Natural killer cell treated with Interleukin-12 subunit alpha and Interleukin-12 subunit beta and Interleukin-15 and Interleukin-18, amount 100 ng/mL, for 72 hours (primary cell): ENCODE results near the gene PACRG. TPM values are rescaled to one million over a fixed set of nuclear protein-coding genes. Genes with fewer than 3 reads are reported as not detected.
"Not testable (repeated sequence)": the region's sequence is repeated elsewhere in the genome, so short reads cannot be mapped to it uniquely, and the experiment has no call there.

Source experiments
- ATAC-seq, 2 donors: fragments of 150-1000 bp; cut with Tn5 transposase in 1 of 2; sonication (Bioruptor Pico), chemical (Tn5 transposase) in 1 of 2; 2 replicates each; pipeline ENCODE4 v1.10.0; 2021
- DNase-seq: peaks from one replicate; pipeline ENCODE4 v3.0.0; 2022; ENCODE audit warnings: low spot score
- H3K27ac Mint-ChIP-seq, 2 donors: 1 replicate in 1 of 2; 2 replicates in 1 of 2; pipeline ENCODE4 v1.8.0; 2022; ENCODE audit warnings: mixed read lengths in 2 of 2, mild to moderate bottlenecking in 1 of 2, moderate library complexity in 1 of 2
- H3K27me3 Mint-ChIP-seq, 2 donors: 1 replicate in 1 of 2; 2 replicates in 1 of 2; pipeline ENCODE4 v1.8.0; 2022; ENCODE audit warnings: mixed read lengths in 2 of 2
- H3K36me3 Mint-ChIP-seq: one replicate; pipeline ENCODE4 v1.8.0; 2022; ENCODE audit warnings: mixed read lengths
- H3K4me1 Mint-ChIP-seq, 2 donors: 1 replicate in 1 of 2; 2 replicates in 1 of 2; pipeline ENCODE4 v1.8.0; 2022; ENCODE audit warnings: low read depth in 2 of 2, mixed read lengths in 2 of 2, mild to moderate bottlenecking in 1 of 2
- H3K4me3 Mint-ChIP-seq: one replicate; pipeline ENCODE4 v1.8.0; 2022; ENCODE audit warnings: mixed read lengths
- H3K9me3 Mint-ChIP-seq: 2 replicates; pipeline ENCODE4 v1.8.0; 2022; ENCODE audit warnings: mixed read lengths
- total RNA-seq, 2 donors: library from RNA; stranded (reverse); gene quantifications; one replicate each; pipeline ENCODE4 v1.2.3, GENCODE V29; 2022

The PACRG gene
- total RNA-seq, 2 donors from 2014 or later: not detected

DNA sequence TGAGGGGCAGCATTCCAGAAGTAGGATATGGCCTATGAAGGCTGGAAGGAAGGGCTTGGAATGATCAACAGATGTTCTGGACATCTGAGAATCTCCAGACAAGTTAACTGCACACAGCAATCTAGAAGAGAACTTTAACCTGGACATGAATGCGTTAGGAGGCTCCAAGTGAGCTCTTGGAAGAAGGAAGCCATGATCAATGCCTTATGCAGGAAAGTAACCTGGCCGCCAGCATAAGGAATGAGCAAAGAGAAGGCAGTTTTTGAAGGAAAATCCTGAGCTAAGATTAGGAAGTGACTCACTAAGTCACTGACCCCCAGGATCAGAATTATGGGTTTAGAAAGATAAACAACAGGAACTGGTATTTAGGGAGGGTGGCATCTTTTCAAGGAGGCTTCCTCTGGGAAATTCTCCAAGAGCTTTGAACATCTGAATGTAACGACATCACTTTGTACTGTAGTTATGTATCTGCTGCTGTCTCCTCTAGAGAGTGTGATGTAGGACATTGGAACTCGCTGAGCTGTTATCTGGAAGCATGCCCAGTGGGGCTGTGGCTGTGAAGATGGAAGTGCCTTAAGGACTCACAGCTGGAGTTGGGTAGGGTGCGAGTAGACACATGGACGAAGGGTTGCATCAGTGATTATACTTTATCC, 236.8 kb downstream of the PACRG start:
- Mint-ChIP-seq H3K27ac (no peak overlapping the region), H3K9me3 (peaks cover 21% of the 10 kb centered on the region), H3K27me3 (no peaks in the 10 kb centered on the region), H3K36me3 (no peaks in the 10 kb centered on the region), H3K4me1 (no peaks in the 10 kb centered on the region), H3K4me3 (no peak overlapping the region)
- ATAC-seq (no peak), DNase-seq (no peak)

DNA sequence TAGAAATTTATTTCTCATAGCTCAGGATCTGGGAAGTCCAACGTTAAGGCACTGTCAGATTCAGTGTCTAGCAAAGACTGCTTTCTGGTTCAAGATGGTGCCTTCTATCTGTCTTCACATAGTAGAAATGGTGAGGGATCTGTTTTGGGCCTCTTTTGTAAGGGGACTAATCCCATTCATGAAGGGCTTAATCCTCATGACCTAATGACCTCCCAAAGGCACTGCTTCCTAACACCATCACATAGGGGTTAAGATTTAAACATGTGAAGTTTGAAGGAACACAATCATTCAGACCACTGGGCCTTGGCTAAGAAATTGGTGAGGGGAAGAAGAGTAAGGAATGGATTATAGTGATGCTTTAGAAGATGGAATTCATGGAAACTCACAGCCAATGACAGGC, 237.6 kb downstream of the PACRG start:
- DNase-seq: no peak
- no peaks in the 10 kb centered on the region for H3K36me3 Mint-ChIP-seq
- H3K9me3 Mint-ChIP-seq: peaks cover 24% of the 10 kb centered on the region
- no peak overlapping the region for H3K27ac Mint-ChIP-seq
- no peaks in the 10 kb centered on the region for H3K27me3 Mint-ChIP-seq
- no peak overlapping the region for H3K4me3 Mint-ChIP-seq
- ATAC-seq: no peak
- H3K4me1 Mint-ChIP-seq: no peaks in the 10 kb centered on the region

DNA sequence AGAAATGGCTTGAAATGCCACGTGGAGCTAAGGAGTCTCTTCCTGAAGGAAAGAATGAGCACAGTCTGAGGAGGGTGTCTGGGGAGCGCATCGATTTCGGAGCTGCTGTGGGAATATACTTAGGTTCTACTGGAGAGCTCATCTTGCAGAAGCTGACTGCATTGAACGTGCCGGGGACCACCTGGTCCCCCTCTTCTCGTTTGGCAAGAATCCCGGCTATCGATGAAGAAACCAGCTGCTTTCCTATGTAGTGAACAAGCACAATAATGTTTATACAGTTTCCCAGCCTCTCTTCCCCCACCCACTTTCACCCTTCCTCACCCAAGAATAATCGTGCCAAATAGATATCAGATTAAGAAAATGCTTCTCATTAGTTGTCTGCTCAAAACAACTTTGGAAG, 242.5 kb downstream of the PACRG start:
- Mint-ChIP-seq H3K9me3 (peaks cover 27% of the 10 kb centered on the region), H3K4me3 (no peak overlapping the region), H3K27ac (no peak overlapping the region), H3K36me3 (no peaks in the 10 kb centered on the region), H3K4me1 (no peaks in the 10 kb centered on the region), H3K27me3 (no peaks in the 10 kb centered on the region)
- no peak for DNase-seq
- ATAC-seq: no peak

DNA sequence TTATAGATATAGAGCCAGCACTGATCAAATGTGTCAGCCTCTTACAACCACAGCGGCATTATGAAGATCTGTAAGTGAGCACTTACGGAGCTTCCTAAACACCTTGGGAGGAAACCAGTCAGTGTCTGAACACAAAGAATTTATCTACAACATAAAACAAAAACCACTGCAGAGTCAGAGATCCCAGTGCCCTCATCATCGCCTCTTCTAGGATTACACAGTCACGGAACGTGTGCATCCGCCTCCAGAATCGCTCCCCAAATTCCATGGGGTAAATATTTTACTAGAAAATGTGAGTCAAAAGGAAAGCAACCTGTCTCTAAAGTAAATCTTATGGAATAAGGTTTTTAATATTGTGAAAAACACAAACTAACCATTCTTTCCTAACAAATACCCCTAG, 243.6 kb downstream of the PACRG start:
- Mint-ChIP-seq H3K36me3 (no peaks in the 10 kb centered on the region), H3K4me3 (no peak overlapping the region), H3K9me3 (peaks cover 27% of the 10 kb centered on the region), H3K4me1 (no peaks in the 10 kb centered on the region), H3K27ac (no peak overlapping the region), H3K27me3 (no peaks in the 10 kb centered on the region)
- DNase-seq (no peak), ATAC-seq (no peak)

DNA sequence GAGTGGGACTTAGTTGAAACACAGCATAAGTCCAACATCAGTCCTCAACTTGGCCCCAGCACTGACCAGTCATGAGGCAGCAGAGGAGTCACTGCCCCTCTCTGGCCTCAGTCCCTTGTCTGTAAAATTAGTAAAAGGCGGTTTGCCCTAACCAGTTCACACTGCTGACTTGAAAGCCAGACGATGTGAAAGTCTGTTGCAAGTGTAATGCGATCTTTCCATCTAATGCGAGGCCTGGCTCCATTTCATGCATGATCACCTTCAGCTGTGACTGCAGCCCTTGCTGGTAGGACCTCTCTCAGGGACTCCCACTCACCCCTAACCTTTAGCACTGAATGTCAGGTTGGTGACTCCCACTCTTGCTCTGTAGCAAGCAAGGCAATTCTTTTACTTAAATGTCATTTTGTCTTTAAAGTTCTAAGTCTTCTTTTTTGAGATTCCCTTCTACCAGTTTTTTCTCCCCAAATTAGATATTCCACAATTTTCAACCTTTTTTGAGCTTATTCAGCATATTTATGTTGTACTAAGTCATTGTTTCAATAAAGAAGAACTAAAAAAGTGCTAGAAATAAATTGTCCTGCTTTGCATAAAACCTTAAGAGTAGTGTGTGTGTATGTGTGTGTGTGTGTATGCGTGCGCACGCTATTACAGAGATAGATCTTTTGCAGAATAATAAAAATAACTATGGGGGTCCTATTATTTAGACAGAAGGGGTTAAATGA, 245.5 kb downstream of the PACRG start:
- Mint-ChIP-seq H3K36me3 (no peaks in the 10 kb centered on the region), H3K4me3 (no peak overlapping the region), H3K27me3 (no peaks in the 10 kb centered on the region), H3K27ac (no peak overlapping the region), H3K9me3 (peaks cover 27% of the 10 kb centered on the region), H3K4me1 (no peaks in the 10 kb centered on the region)
- no peak for DNase-seq
- ATAC-seq: no peak

DNA sequence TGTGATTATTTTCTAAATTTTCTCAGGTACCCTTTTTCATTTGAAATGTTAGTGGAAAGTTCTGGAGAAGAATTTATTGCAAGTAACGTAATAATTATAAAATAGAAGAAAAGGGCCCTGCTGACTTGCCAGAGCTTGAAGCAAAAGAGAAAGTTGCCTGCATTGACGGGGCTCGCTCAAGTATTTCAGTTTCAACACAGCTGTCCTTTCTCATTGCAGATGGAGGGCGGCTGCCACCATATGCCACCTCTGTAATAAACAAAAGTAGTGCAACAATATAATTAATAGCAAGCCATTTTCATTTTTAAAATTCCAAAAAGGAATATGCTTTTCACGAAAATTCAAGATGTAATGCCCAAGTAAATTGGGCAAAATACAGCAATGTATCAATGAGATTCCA, 246.2 kb downstream of the PACRG start:
- H3K36me3 Mint-ChIP-seq: no peaks in the 10 kb centered on the region
- H3K4me1 Mint-ChIP-seq: no peaks in the 10 kb centered on the region
- ATAC-seq: no peak
- no peak overlapping the region for H3K27ac Mint-ChIP-seq
- no peaks in the 10 kb centered on the region for H3K27me3 Mint-ChIP-seq
- H3K9me3 Mint-ChIP-seq: peaks cover 28% of the 10 kb centered on the region
- H3K4me3 Mint-ChIP-seq: no peak overlapping the region
- no peak for DNase-seq

DNA sequence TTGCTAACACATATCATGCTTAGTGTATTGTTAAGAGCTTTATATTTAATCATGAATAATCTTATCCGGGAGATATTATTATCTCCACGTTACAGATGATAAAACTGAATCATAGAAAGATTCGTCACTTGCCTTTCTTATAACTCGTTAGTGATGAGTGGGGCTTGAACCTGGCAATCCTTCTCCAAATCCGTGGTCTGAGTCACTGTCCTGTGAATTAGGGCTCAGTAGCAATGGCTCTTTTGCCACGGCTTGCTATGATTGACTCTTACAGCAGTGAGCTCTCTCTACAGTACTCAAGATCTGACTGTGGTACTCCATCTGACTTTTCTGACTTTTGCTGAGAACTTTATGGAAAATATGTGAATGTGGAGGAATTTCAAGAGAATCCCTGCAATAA, 246.9 kb downstream of the PACRG start:
- no peak overlapping the region for H3K27ac Mint-ChIP-seq
- no peaks in the 10 kb centered on the region for H3K27me3 Mint-ChIP-seq

DNA sequence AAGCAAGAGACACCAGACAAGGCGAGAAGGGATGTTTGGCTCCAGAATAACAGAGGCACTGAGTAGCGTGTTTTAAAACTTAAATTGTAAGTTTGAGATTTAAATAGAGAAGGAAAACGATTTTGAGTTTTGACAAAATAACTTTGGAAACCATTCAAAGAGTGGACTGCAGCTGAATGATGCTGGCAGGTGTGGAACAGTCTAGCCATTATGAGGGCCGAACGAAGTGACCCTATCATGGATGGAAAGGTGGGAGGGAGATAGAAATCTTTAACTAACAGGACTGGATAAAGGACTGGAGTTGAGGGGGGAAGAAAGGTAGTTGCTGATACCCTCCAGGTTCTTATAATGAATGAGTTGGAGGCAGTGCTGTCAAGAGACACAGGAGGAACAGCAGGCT, 248.4 kb downstream of the PACRG start:
- Mint-ChIP-seq H3K27me3 (no peaks in the 10 kb centered on the region), H3K36me3 (no peaks in the 10 kb centered on the region), H3K9me3 (peaks cover 20% of the 10 kb centered on the region), H3K4me3 (no peak overlapping the region), H3K27ac (no peak overlapping the region), H3K4me1 (no peaks in the 10 kb centered on the region)
- DNase-seq (no peak), ATAC-seq (no peak)

More for the DNA sequence above, 246.9 kb downstream of the PACRG start:
- Mint-ChIP-seq H3K9me3 (peaks cover 25% of the 10 kb centered on the region), H3K36me3 (no peaks in the 10 kb centered on the region), H3K4me1 (no peaks in the 10 kb centered on the region), H3K4me3 (no peak overlapping the region)
- DNase-seq: no peak
- ATAC-seq: no peak

DNA sequence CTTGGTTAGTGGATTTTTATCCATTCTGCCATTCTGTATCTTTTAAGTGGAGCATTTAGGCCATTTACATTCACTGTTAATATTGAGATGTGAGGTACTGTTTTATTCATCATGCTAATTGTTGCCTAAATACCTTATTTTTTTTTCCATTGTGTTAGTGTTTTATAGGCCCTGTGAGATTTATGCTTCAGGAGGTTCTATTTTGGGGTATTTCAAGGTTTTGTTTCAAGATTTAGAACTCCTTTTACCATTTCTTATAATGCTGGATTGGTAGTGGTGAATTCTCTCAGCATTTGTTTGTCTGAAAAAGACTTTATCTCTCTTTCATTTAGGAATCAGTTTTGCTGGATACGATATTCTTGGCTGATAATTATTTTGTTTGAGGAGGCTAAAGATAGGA, 255.5 kb downstream of the PACRG start:
- not testable (repeated sequence) for H3K27ac Mint-ChIP-seq, H3K4me1 Mint-ChIP-seq, H3K27me3 Mint-ChIP-seq, H3K4me3 Mint-ChIP-seq, H3K36me3 Mint-ChIP-seq, ATAC-seq, DNase-seq
- H3K9me3 Mint-ChIP-seq: peaks cover 32% of the 10 kb centered on the region

DNA sequence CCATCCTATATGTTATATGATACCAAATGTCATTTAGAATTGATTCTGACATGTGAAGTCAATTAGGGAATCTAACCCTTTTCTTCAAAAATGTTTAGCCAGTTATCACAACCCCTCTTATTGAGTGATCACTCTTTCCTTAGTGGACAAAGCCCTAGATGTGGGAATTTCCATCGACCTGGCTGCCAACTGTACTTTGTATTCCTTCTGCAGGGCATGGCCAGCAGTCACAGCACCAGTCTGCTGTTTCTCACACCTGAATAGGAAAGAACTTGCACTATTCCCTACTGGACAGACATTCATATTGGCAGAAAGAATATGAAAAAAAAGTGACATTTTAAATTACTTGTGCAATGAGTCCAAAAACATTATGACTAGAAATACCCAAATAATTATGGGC, 271.0 kb downstream of the PACRG start:
- Mint-ChIP-seq H3K9me3 (peaks cover 7% of the 10 kb centered on the region), H3K27me3 (no peaks in the 10 kb centered on the region), H3K36me3 (no peaks in the 10 kb centered on the region), H3K4me3 (no peak overlapping the region), H3K4me1 (no peaks in the 10 kb centered on the region), H3K27ac (no peak overlapping the region)
- ATAC-seq (no peak), DNase-seq (no peak)

DNA sequence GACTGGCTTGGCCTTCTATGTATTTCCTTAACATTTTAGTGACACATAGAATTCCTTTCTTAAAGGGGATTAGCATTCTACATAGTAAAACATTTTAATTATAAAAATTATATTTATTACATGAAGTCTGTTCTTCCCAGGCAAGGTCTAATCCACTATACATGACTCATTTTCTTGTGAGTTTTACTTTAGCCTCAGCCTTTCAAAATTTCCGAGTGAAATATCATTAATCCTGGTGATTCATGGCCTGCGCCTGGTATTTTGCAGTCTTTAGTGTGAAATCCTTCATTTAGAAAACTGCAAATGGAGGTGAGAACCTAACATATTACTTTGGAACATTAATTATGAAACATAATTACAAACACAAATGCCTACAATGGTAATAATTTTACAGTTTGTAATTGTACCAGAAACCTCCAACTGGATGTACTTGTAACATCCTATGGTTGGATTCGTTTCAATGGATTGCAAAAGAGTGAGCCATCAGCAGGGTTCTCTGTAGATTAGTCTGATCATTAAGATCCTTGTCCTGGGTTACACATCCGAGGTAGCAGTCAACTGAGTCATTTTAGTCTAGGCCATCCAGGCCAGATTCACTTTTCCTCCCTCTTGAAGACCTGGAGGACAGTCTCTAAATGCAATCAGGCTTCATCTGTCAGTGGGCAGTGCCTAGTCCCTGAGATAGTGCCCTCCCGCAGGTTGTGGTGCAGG, 272.0 kb downstream of the PACRG start:
- Mint-ChIP-seq H3K27me3 (no peaks in the 10 kb centered on the region), H3K9me3 (peaks cover 11% of the 10 kb centered on the region), H3K4me1 (no peaks in the 10 kb centered on the region), H3K36me3 (no peaks in the 10 kb centered on the region), H3K4me3 (no peak overlapping the region), H3K27ac (no peak overlapping the region)
- DNase-seq: no peak
- ATAC-seq: no peak

DNA sequence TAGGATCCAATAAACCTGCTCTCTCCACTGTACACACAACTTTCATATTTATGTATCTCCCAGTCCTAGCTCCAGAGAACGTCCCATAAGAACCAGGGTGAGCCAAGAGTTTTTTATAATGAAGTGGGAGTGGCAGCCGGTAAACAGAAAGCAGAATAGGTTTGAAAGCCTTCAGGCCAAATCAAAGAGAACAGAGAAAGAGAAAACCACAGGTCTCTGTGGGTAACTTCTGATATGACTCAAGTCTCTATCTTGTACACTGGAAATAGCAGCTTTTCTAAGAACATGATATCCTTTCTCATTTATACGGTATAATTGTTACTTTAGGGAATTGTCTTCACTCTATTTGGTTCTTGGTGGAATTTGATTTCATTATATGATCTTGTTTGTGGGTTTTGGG, 273.6 kb downstream of the PACRG start:
- Mint-ChIP-seq H3K9me3 (peaks cover 15% of the 10 kb centered on the region), H3K4me1 (no peaks in the 10 kb centered on the region), H3K36me3 (no peaks in the 10 kb centered on the region), H3K27ac (no peak overlapping the region), H3K4me3 (no peak overlapping the region), H3K27me3 (no peaks in the 10 kb centered on the region)
- DNase-seq (no peak), ATAC-seq (peak in 1 of 2 donors; percentile 56)

DNA sequence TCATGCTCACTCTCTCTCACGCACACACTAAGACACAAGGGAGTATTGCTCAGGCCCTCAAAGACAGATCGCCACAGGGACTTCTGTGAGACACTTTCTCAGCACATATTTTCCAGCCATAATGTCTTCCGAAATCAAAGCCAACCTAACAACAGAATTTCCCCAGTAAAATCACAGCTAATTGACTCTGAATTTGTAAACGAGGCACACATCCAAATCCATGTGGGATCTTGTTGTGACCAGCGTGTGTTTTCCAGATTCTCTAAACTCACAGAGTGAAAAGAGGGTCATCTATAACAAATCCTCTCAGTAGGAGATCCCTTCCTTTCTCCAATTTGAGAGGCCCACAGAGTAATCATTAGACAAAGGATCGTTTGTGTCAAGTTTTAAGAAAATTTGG, 280.4 kb downstream of the PACRG start:
- H3K27me3 Mint-ChIP-seq: no peaks in the 10 kb centered on the region
- DNase-seq (no peak), ATAC-seq (no peak)
- no peak overlapping the region for H3K4me3 Mint-ChIP-seq
- no peaks in the 10 kb centered on the region for H3K4me1 Mint-ChIP-seq
- H3K36me3 Mint-ChIP-seq: no peaks in the 10 kb centered on the region
- H3K9me3 Mint-ChIP-seq: peaks cover 16% of the 10 kb centered on the region
- H3K27ac Mint-ChIP-seq: no peak overlapping the region

DNA sequence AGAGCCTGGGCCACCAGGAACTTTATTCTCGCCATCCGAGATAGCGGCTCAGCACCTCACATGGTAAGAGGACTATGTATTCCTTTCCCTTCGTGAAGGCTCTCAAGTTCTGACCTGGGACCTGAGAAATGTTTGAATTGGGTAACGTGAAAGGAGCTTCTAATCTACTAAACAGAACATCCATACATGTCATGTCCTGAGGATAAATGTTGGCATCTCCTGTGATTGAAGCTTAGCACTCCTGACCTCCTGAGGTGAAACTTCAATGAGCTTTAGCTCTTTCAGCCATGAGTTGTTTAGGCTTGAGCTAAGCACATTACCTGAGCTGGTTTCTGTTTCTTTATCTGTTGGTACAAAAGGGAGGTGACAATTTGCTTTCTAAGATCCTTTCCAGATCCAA, 280.9 kb downstream of the PACRG start:
- Mint-ChIP-seq H3K36me3 (no peaks in the 10 kb centered on the region), H3K4me3 (no peak overlapping the region), H3K4me1 (no peaks in the 10 kb centered on the region), H3K27me3 (no peaks in the 10 kb centered on the region), H3K27ac (no peak overlapping the region), H3K9me3 (peaks cover 16% of the 10 kb centered on the region)
- no peak for DNase-seq
- no peak for ATAC-seq
